ENCODE results near the gene CWC27. TPM values are rescaled to one million over a fixed set of nuclear protein-coding genes. Genes with fewer than 3 reads are reported as not detected.

The CWC27 gene
- total RNA-seq, 1 donor from 2014 or later: 33.4 TPM

DNA sequence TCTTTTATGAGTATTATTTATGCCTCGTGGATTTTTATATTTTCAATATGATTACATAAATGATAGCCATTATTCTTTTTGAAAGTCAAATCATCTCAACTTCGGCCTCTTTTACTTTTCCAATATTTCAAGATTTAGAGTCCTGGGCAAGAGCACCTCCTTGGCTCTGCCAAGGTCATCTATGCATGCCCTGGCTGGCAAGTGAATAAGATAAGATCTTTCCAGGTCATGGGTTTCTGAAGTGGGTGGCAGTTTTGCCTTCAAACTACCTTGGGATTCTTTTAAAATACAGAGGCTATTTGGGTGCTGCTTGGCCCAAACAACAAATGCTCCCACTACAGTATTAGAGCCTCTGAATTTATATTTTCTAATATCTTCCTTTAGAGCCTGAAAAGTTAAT lies 95.4 kb downstream of the CWC27 start:
- Mint-ChIP-seq H3K36me3 (ENCODE audit: insufficient read depth) (peaks cover 2% of the 10 kb centered on the region), H3K4me1 (ENCODE audit: low read depth) (no peaks in the 10 kb centered on the region), H3K27me3 (no peaks in the 10 kb centered on the region), H3K9me3 (ENCODE audit: low read depth) (no peaks in the 10 kb centered on the region), H3K27ac (no peak overlapping the region), H3K4me3 (ENCODE audit: low read depth) (no peak overlapping the region)
- no peak for DNase-seq (ENCODE audit: low spot score, unreplicated experiment)
- TF ChIP-seq, protein P1, sequence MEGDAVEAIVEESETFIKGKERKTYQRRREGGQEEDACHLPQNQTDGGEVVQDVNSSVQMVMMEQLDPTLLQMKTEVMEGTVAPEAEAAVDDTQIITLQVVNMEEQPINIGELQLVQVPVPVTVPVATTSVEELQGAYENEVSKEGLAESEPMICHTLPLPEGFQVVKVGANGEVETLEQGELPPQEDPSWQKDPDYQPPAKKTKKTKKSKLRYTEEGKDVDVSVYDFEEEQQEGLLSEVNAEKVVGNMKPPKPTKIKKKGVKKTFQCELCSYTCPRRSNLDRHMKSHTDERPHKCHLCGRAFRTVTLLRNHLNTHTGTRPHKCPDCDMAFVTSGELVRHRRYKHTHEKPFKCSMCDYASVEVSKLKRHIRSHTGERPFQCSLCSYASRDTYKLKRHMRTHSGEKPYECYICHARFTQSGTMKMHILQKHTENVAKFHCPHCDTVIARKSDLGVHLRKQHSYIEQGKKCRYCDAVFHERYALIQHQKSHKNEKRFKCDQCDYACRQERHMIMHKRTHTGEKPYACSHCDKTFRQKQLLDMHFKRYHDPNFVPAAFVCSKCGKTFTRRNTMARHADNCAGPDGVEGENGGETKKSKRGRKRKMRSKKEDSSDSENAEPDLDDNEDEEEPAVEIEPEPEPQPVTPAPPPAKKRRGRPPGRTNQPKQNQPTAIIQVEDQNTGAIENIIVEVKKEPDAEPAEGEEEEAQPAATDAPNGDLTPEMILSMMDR (IDR thresholded peaks at IDR 0.05; ENCODE audit: unreplicated experiment): no peak

DNA sequence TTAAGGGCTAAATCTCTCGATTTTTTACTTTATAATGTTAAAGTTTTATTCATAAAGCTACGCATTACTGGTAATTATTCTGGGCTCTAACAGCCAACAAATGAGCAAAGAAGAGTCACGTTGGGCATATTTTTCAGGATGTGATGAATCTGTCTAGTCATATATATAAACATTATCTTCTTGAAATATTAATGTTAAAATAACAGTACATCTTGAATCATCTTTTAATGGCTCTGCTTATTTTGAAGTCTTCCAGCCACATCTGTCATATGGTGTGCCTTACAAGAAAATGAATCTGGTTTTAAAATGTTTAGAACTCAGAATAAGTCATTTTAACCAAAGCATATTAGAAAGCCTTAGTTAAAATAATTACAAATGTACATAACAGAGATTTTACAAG lies 96.9 kb downstream of the CWC27 start:
- H3K9me3 Mint-ChIP-seq (ENCODE audit: low read depth): no peaks in the 10 kb centered on the region
- no peaks in the 10 kb centered on the region for H3K4me1 Mint-ChIP-seq (ENCODE audit: low read depth)
- H3K27ac Mint-ChIP-seq: no peak overlapping the region
- H3K36me3 Mint-ChIP-seq (ENCODE audit: insufficient read depth): peaks cover 2% of the 10 kb centered on the region
- TF ChIP-seq, protein P1 (IDR thresholded peaks at IDR 0.05; ENCODE audit: unreplicated experiment): no peak
- DNase-seq (ENCODE audit: low spot score, unreplicated experiment): no peak
- no peaks in the 10 kb centered on the region for H3K27me3 Mint-ChIP-seq
- H3K4me3 Mint-ChIP-seq (ENCODE audit: low read depth): no peak overlapping the region

DNA sequence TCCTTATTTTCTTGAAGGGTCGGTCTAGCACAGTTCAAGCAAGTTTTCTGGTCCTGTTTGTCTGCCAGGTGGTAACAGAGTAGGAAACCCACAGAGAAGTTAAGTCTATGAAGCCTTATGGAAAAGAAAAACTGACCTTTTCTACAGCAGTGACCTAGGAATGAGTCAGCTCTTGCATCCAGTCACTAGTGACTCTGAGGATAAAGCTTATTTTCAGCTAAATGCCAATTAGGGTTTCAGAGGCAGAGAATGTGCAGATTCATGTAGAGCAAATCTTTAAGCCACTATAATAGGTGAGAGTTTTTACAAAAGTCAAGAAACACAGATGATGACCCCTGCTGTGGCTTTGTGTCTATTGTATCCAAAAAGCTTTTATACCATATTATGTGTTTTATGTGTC lies 100.7 kb downstream of the CWC27 start:
- Mint-ChIP-seq H3K36me3 (ENCODE audit: insufficient read depth) (no peaks in the 10 kb centered on the region), H3K4me3 (ENCODE audit: low read depth) (no peak overlapping the region), H3K27ac (no peak overlapping the region), H3K9me3 (ENCODE audit: low read depth) (no peaks in the 10 kb centered on the region), H3K4me1 (ENCODE audit: low read depth) (no peaks in the 10 kb centered on the region), H3K27me3 (no peaks in the 10 kb centered on the region)
- TF ChIP-seq, protein P1 (IDR thresholded peaks at IDR 0.05; ENCODE audit: unreplicated experiment): no peak
- no peak for DNase-seq (ENCODE audit: low spot score, unreplicated experiment)

DNA sequence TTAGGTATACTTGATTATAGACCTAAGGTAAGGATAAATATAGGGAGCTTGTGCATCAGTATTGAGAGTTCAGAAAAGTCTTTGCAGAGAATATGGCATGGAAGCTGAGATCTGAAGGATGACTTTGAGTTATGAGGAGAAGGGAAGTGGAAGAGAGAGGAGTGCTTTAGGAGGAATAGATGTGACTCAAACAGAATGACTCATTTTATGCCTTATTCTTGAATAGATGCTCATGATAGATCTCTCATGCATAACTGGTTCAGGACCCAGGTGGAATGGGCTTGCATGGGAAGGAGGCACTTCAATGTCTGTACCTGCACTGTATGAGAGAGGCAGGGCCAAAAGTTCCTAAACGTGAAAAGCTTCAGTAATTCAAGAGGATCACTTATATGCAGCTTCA lies 103.3 kb downstream of the CWC27 start:
- no peak overlapping the region for H3K27ac Mint-ChIP-seq
- no peak for DNase-seq (ENCODE audit: low spot score, unreplicated experiment)
- H3K36me3 Mint-ChIP-seq (ENCODE audit: insufficient read depth): no peaks in the 10 kb centered on the region
- no peaks in the 10 kb centered on the region for H3K4me1 Mint-ChIP-seq (ENCODE audit: low read depth)
- TF ChIP-seq, protein P1 (IDR thresholded peaks at IDR 0.05; ENCODE audit: unreplicated experiment): no peak
- H3K4me3 Mint-ChIP-seq (ENCODE audit: low read depth): no peak overlapping the region
- no peaks in the 10 kb centered on the region for H3K9me3 Mint-ChIP-seq (ENCODE audit: low read depth)
- no peaks in the 10 kb centered on the region for H3K27me3 Mint-ChIP-seq

DNA sequence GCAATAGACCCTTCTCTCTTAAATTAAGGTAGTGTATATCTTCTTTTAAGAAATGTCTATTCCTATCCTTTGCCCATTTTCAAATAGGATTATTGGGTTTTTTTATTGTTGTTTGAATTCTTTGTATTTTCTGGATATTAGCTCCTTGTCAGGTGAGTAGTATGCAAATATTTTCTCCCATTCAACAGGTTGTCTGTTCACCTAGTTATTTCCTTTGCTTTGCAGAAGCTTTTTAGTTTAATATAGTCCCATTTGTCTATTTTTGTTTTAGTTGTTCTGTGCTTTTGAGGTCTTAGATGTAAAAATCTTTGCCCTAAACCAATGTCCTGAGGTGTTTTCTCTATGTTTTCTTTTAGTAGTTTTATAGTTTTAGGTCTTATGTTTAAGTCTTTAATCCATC lies 104.7 kb downstream of the CWC27 start:
- TF ChIP-seq, protein P1 (IDR thresholded peaks at IDR 0.05; ENCODE audit: unreplicated experiment): no peak
- H3K4me1 Mint-ChIP-seq (ENCODE audit: low read depth): no peaks in the 10 kb centered on the region

More for the DNA sequence above, 104.7 kb downstream of the CWC27 start:
- DNase-seq (ENCODE audit: low spot score, unreplicated experiment): no peak
- Mint-ChIP-seq H3K9me3 (ENCODE audit: low read depth) (no peaks in the 10 kb centered on the region), H3K36me3 (ENCODE audit: insufficient read depth) (no peaks in the 10 kb centered on the region), H3K4me3 (ENCODE audit: low read depth) (no peak overlapping the region), H3K27ac (no peak overlapping the region), H3K27me3 (no peaks in the 10 kb centered on the region)
